Nephron (organoid): ENCODE data around the gene SIGLEC14.
A peak's percentile ranks its signal among the peaks of the same experiment; 100 is the strongest.

ENCODE experiments used
- H3K27ac Mint-ChIP-seq, 3 experiments: 2 replicates each; pipeline ENCODE4 v1.8.0; 2020; ENCODE audit warnings: mixed read lengths in 3 of 3, mild to moderate bottlenecking in 2 of 3, moderate library complexity in 1 of 3
- H3K27me3 Mint-ChIP-seq: 2 replicates; pipeline ENCODE4 v1.8.0; 2021; ENCODE audit warnings: low read depth, mild to moderate bottlenecking, moderate library complexity, mixed read lengths
- H3K36me3 Mint-ChIP-seq: 2 replicates; pipeline ENCODE4 v1.8.0; 2020; ENCODE audit warnings: low read depth, mixed read lengths
- H3K4me1 Mint-ChIP-seq: 2 replicates; pipeline ENCODE4 v1.8.0; 2020; ENCODE audit warnings: mixed read lengths
- H3K4me3 Mint-ChIP-seq, 3 experiments: 2 replicates each; pipeline ENCODE4 v1.8.0; 2020; ENCODE audit warnings: mild to moderate bottlenecking in 3 of 3, mixed read lengths in 3 of 3, moderate library complexity in 2 of 3
- H3K9me3 Mint-ChIP-seq: 2 replicates; pipeline ENCODE4 v1.8.0; 2020; ENCODE audit warnings: mixed read lengths
- TF ChIP-seq, protein P1 (sequence below), 3 experiments: fragments of 200-600 bp; sonication (generic); IDR thresholded peaks; one replicate each; pipeline ENCODE4 v1.5.0; 2021; ENCODE audit warnings: antibody characterized with exemption in 3 of 3; ENCODE audit not compliant: unreplicated experiment in 3 of 3

SIGLEC14 gene

DNA sequence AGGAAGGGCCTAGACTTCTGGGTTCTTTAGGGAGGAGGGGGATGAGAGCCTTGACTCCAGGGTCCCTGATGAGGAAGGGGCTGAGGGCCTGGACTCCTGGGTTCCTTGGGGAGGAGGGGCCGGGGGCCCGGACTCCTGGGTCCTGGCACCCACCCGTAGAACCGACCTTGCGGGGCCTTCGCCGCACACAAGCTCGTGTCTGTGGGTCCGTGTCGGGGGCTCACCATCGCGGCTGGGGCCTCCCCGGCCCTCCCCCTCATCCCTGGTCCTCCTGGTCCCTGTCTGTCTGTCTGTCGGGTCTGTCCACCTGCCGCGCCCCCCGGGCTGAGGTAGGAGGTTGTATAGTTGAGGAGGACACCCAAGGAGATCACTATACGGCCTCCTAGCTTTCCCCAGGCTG is 45.8 kb upstream of the SIGLEC14 start:
- H3K27ac Mint-ChIP-seq, result peak overlapping the region in 2 of 3 experiments; percentile 59 to 95
- TF ChIP-seq, protein P1, sequence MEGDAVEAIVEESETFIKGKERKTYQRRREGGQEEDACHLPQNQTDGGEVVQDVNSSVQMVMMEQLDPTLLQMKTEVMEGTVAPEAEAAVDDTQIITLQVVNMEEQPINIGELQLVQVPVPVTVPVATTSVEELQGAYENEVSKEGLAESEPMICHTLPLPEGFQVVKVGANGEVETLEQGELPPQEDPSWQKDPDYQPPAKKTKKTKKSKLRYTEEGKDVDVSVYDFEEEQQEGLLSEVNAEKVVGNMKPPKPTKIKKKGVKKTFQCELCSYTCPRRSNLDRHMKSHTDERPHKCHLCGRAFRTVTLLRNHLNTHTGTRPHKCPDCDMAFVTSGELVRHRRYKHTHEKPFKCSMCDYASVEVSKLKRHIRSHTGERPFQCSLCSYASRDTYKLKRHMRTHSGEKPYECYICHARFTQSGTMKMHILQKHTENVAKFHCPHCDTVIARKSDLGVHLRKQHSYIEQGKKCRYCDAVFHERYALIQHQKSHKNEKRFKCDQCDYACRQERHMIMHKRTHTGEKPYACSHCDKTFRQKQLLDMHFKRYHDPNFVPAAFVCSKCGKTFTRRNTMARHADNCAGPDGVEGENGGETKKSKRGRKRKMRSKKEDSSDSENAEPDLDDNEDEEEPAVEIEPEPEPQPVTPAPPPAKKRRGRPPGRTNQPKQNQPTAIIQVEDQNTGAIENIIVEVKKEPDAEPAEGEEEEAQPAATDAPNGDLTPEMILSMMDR (IDR thresholded peaks at IDR 0.05; ENCODE audit: unreplicated experiment in 3 of 3), result no peak

DNA sequence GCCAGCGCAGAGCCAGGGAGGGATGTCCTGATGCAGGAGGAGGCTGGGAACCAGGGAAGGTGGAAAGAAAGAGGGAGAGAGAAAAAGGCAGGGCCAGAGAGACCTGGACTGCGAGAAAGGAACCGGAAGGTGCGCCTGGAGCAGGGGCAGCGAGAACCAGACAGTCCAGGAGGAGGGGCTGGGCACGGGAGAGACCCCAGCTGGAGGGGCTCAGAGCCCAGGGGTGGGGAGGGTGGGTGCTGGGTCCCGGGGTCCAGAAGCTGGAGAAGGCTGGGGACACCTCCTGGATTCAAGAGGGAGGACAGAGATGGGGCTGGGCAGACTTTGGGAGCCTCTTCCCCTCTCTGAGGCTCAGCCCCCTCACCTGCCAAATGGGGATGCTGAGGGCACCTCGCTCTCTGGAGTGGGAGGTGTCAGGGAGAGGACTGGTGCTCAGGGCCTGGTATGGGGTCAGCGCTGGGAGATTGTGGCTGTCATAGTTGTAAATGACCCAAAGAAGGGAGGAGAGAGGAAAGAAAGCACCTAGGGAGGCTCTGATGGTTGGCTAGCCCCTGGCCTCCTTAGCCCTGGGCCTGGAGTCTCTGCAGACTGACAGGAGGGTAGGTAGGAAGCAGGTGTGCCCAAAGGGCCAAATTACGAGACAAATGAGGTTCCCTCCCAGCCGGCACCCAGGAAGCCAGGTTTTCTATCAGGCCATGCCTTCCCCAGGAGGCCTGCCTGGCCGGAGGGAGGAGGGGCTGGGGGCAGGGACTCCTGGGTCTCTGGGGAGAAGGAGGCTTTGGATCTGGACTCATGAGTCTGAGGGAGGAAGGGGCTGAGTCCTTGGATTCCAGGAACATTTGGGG is 45.2 kb upstream of the SIGLEC14 start:
- H3K27ac Mint-ChIP-seq, result peak overlapping the region; percentile 89 to 100 (median 98)
- H3K27me3 Mint-ChIP-seq, result no peaks in the 10 kb centered on the region
- H3K36me3 Mint-ChIP-seq, result peaks cover 52% of the 10 kb centered on the region
- H3K9me3 Mint-ChIP-seq, result no peaks in the 10 kb centered on the region
- TF ChIP-seq, protein P1 (IDR thresholded peaks at IDR 0.05; ENCODE audit: unreplicated experiment in 3 of 3), result no peak
- H3K4me1 Mint-ChIP-seq, result peaks cover 57% of the 10 kb centered on the region
- peak overlapping the region; percentile 94 to 97 (median 95) for H3K4me3 Mint-ChIP-seq

More for the DNA sequence above, 45.8 kb upstream of the SIGLEC14 start:
- peak overlapping the region; percentile 94 to 97 (median 95) for H3K4me3 Mint-ChIP-seq
- no peaks in the 10 kb centered on the region for H3K9me3 Mint-ChIP-seq
- H3K36me3 Mint-ChIP-seq, result peaks cover 58% of the 10 kb centered on the region
- H3K4me1 Mint-ChIP-seq, result peaks cover 51% of the 10 kb centered on the region
- no peaks in the 10 kb centered on the region for H3K27me3 Mint-ChIP-seq

DNA sequence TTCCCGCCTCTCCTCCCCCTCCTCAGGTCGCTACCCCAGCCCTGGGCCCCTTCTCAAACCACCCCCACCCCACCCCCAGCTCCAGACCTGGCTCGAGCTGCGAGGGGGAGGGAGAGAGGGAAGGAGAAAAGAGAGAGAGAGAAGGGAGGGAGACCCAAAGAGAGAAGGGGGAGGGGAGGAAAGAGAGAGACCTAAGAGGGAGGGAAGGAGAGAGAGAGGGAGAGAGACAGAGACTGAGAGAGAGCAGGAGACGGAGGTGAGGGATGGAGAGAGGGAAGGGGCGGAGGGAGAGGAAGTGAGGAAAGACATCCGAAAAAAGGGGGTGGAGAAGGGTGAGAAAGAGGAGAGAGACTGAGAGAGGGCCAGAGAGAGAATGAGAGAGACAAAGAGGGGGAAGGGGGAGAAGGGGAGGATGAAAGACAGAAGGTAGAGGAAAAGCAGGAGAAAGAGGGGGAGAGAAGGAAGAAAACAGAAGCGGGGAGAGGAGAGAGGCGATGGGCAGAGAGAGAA is 44.5 kb upstream of the SIGLEC14 start:
- H3K27me3 Mint-ChIP-seq, result no peaks in the 10 kb centered on the region
- peaks cover 58% of the 10 kb centered on the region for H3K4me1 Mint-ChIP-seq
- TF ChIP-seq, protein P1 (IDR thresholded peaks at IDR 0.05; ENCODE audit: unreplicated experiment in 3 of 3), result no peak

DNA sequence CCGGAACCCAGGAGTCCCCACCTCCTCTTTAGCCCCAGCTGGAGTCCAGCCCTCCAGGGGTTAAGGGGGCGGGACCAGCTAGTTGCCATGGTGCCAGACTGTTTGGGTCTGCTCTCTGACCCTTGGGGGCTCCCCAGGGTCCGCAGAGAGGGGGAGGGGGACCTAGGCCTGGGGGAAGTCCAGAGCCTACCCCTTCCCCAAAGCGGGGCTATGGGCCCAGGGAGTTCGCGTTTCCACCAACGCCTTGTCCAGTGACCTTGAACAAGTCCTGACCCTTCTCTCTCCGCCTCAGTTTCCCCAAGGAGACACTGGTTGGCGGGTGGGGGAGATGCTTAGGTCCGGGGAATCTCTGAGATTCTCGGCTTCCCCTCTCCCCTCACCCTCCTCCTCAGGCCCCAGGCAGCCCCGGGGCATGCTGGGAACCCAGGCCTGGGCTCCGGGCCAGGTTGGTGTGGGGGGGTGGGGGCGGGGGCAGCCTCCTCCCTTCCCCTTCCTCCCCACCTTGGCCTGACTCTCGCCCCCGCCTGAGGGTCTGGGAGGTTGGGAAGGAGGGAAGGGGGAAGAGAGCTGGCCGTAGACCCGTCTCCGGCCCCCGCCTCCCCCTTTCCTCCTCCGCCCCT is 43.9 kb upstream of the SIGLEC14 start:
- peak overlapping the region; percentile 98 to 100 (median 99) for H3K27ac Mint-ChIP-seq
- H3K36me3 Mint-ChIP-seq, result peaks cover 39% of the 10 kb centered on the region
- H3K4me3 Mint-ChIP-seq, result peak overlapping the region; percentile 95 to 97 (median 97)
- H3K9me3 Mint-ChIP-seq, result no peaks in the 10 kb centered on the region
- peaks cover 54% of the 10 kb centered on the region for H3K4me1 Mint-ChIP-seq
- TF ChIP-seq, protein P1 (IDR thresholded peaks at IDR 0.05; ENCODE audit: unreplicated experiment in 3 of 3), result no peak
- H3K27me3 Mint-ChIP-seq, result no peaks in the 10 kb centered on the region

More for the DNA sequence above, 44.5 kb upstream of the SIGLEC14 start:
- H3K27ac Mint-ChIP-seq, result peak overlapping the region; percentile 89 to 100 (median 98)
- H3K9me3 Mint-ChIP-seq, result no peaks in the 10 kb centered on the region
- peak overlapping the region; percentile 94 to 97 (median 95) for H3K4me3 Mint-ChIP-seq
- H3K36me3 Mint-ChIP-seq, result peaks cover 45% of the 10 kb centered on the region

DNA sequence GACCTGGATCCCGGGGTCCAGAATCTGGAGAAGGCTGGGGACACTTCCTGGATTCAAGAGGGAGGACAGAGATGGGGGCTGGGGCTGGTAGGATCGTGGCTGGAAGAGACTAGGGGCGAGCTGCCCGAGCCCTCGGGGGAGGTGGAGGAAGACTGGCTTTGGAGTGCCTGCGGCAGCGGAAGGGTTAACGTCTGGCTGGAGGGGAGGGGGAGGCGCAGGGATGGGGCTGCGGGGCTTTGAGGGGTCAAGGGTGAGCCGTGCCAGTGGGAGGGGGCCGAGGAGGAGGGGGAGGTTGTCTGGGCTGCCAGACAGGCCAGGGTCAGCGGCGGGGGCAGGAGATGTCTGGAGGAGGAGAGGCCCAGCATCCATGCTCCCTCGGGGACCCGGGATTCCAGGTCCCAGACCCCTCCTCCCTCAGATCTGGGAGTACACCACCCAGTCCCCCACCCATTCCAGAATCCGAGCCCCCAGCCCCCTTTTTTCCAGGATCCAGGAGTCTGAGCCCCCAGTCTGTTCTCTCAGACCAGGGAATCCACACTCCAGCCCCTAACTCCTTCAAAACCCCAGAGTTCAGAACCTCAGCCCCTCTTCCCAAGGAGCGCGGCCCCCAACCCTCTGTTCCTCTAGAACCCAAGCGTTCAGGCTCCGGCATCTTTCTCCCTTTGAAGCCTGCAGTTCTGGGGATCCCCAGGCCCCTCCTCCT is 43.3 kb upstream of the SIGLEC14 start:
- Mint-ChIP-seq H3K4me1 (peaks cover 51% of the 10 kb centered on the region), H3K27me3 (no peaks in the 10 kb centered on the region), H3K4me3 (peak overlapping the region; percentile 95 to 97 (median 97)), H3K27ac (peak overlapping the region; percentile 98 to 100 (median 99)), H3K36me3 (peaks cover 33% of the 10 kb centered on the region), H3K9me3 (no peaks in the 10 kb centered on the region)
- TF ChIP-seq, protein P1 (IDR thresholded peaks at IDR 0.05; ENCODE audit: unreplicated experiment in 3 of 3), result no peak
